ENCODE measurements around the gene THTPA. TPM values are rescaled to one million over a fixed set of nuclear protein-coding genes. Genes with fewer than 3 reads are reported as not detected.
A peak's percentile ranks its signal among the peaks of the same experiment; 100 is the strongest.

Gene THTPA
- total and polyA plus RNA-seq, 9 of the 15 experiments (the other 6 are each of a cell fraction or from before 2014, with no cell fraction given) = 2.4 to 8.7 (median 5.2) TPM

GRCh38 chr14:23567186-23568020, 11.3 kb downstream of the THTPA start, which contains the start of gene AP1G2 (continued):
- TF ChIP-seq KDM2B (CRISPR knock-in tag; IDR thresholded peaks at IDR 0.05) (no peak), XRCC4 (IDR thresholded peaks at IDR 0.05; ENCODE audit: extremely low read depth, insufficient read depth, insufficient read length) (no peak), PCBP2 (IDR thresholded peaks at IDR 0.05; ENCODE audit: low read depth, low read length, poor library complexity, severe bottlenecking) (no peak), TCF7 (IDR thresholded peaks at IDR 0.05; ENCODE audit: borderline replicate concordance) (no peak), NFIC (IDR thresholded peaks at IDR 0.05) (0 out of 2 replicates have a peak, but pooled peaks have one; percentile 3), MCM3 (IDR thresholded peaks at IDR 0.05) (no peak), ZNF311 (CRISPR knock-in tag; IDR thresholded peaks at IDR 0.05) (no peak), U2AF1 (optimal IDR thresholded peaks at IDR 0.05; ENCODE audit: low read depth, low read length) (no peak), ZFP30 (CRISPR knock-in tag; IDR thresholded peaks at IDR 0.05; ENCODE audit: borderline replicate concordance) (no peak), ZNF124 (CRISPR knock-in tag; IDR thresholded peaks at IDR 0.05) (no peak), HIVEP1 (CRISPR knock-in tag; IDR thresholded peaks at IDR 0.05) (no peak), KLF13 (tag; IDR thresholded peaks at IDR 0.05; ENCODE audit: borderline replicate concordance, low read depth) (no peak), PHF8 (IDR thresholded peaks at IDR 0.05; ENCODE audit: borderline replicate concordance, low read length) (peak; percentile 78; the same call in 1 of the 2 replicates), XRCC5 (IDR thresholded peaks at IDR 0.05; ENCODE audit: low read depth, low read length) (peak; percentile 68; the same call in 1 of the 2 replicates), ZNF551 (CRISPR knock-in tag; IDR thresholded peaks at IDR 0.05) (no peak), NR3C1 (CRISPR knock-in tag; IDR thresholded peaks at IDR 0.05) (no peak), ZNF277 (CRISPR knock-in tag; IDR thresholded peaks at IDR 0.05; ENCODE audit: borderline replicate concordance) (no peak), MYBL2 (IDR thresholded peaks at IDR 0.05; ENCODE audit: low read depth) (no peak), MYBL2 (CRISPR knock-in tag; IDR thresholded peaks at IDR 0.05; ENCODE audit: borderline replicate concordance) (no peak), MXD1 (CRISPR knock-in tag; IDR thresholded peaks at IDR 0.05; ENCODE audit: borderline replicate concordance, poor library complexity, severe bottlenecking) (no peak)
- TF ChIP-seq, protein P1, sequence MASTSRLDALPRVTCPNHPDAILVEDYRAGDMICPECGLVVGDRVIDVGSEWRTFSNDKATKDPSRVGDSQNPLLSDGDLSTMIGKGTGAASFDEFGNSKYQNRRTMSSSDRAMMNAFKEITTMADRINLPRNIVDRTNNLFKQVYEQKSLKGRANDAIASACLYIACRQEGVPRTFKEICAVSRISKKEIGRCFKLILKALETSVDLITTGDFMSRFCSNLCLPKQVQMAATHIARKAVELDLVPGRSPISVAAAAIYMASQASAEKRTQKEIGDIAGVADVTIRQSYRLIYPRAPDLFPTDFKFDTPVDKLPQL (IDR thresholded peaks at IDR 0.05; ENCODE audit: extremely low read depth, insufficient read length) = no peak
- TF ChIP-seq, protein P2, sequence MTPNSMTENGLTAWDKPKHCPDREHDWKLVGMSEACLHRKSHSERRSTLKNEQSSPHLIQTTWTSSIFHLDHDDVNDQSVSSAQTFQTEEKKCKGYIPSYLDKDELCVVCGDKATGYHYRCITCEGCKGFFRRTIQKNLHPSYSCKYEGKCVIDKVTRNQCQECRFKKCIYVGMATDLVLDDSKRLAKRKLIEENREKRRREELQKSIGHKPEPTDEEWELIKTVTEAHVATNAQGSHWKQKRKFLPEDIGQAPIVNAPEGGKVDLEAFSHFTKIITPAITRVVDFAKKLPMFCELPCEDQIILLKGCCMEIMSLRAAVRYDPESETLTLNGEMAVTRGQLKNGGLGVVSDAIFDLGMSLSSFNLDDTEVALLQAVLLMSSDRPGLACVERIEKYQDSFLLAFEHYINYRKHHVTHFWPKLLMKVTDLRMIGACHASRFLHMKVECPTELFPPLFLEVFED (CRISPR knock-in tag; conservative IDR thresholded peaks at IDR 0.05) = no peak
